Epithelial cell of proximal tubule (primary cell): ENCODE measurements around the gene CEL. TPM values are rescaled to one million over a fixed set of nuclear protein-coding genes. Genes with fewer than 3 reads are reported as not detected.
"Not testable (repeated sequence)": the region's sequence is repeated elsewhere in the genome, so short reads cannot be mapped to it uniquely, and the experiment has no call there.

ENCODE experiments used
- DNase-seq: peaks from one replicate; pipeline ENCODE4 v3.0.0-alpha.2; 2011; ENCODE audit warnings: low read depth
- H3K4me3 ChIP-seq: 2 replicates; pipeline ENCODE4 v1.5.1; 2011; ENCODE audit warnings: low read depth, mild to moderate bottlenecking, low read length
- CTCF ChIP-seq: conservative IDR thresholded peaks from 2 replicates; pipeline ENCODE4 v1.5.1; 2012; ENCODE audit warnings: low read depth, mild to moderate bottlenecking, low read length
- total RNA-seq: library from RNA; depleted of rRNA; stranded (reverse); fragments of >200 nt; gene quantifications from 2 replicates; pipeline ENCODE4 v1.2.3, GENCODE V29; 2015

The CEL gene
- total RNA-seq, 1 donor from 2014 or later, result 0.58 TPM

GRCh38 chr9:133088756-133089155 lies 27.0 kb downstream of the CEL start:
- TF ChIP-seq CTCF, result no peak
- H3K4me3 ChIP-seq, result no peak overlapping the region
- DNase-seq, result no peak

- H3K4me3 ChIP-seq, result no peak overlapping the region
- DNase-seq, result no peak
- TF ChIP-seq CTCF, result no peak
These were observed 27.5 kb downstream of the CEL start for GRCh38 chr9:133089271-133089671.

GRCh38 chr9:133090187-133090586 lies 28.4 kb downstream of the CEL start:
- H3K4me3 ChIP-seq, result no peak overlapping the region
- no peak for TF ChIP-seq CTCF
- DNase-seq, result no peak

- no peak for DNase-seq
- no peak overlapping the region for H3K4me3 ChIP-seq
- TF ChIP-seq CTCF, result no peak
These were observed 29.1 kb downstream of the CEL start for GRCh38 chr9:133090752-133091385.

- not testable (repeated sequence) for DNase-seq, H3K4me3 ChIP-seq
These were observed 32.6 kb downstream of the CEL start for GRCh38 chr9:133094351-133094750.

- TF ChIP-seq CTCF, result no peak
- H3K4me3 ChIP-seq, result no peak overlapping the region
- no peak for DNase-seq
These were observed 33.1 kb downstream of the CEL start for GRCh38 chr9:133094842-133095393.

GRCh38 chr9:133098104-133098754 lies 36.4 kb downstream of the CEL start:
- TF ChIP-seq CTCF, result no peak
- no peak overlapping the region for H3K4me3 ChIP-seq

More at GRCh38 chr9:133098104-133098754, 36.4 kb downstream of the CEL start:
- no peak for DNase-seq
